BE2C (cell line): Measurements from ENCODE around the gene PLXNA3.

Source experiments
- DNase-seq: peaks from one replicate; pipeline ENCODE4 v3.0.0-alpha.2; 2020
- H3K27me3 ChIP-seq: fragments of 250-450 bp; sonication (Bioruptor Pico); 2 replicates; pipeline ENCODE4 v1.5.1; 2020; ENCODE audit warnings: mild to moderate bottlenecking
- H3K36me3 ChIP-seq: fragments of 250-450 bp; sonication (Bioruptor Pico); 2 replicates; pipeline ENCODE4 v1.5.1; 2020; ENCODE audit warnings: mild to moderate bottlenecking
- H3K4me1 ChIP-seq: fragments of 250-450 bp; sonication (Bioruptor Pico); 2 replicates; pipeline ENCODE4 v1.5.1; 2020
- H3K4me3 ChIP-seq: 2 replicates; pipeline ENCODE4 v1.5.1; 2011; ENCODE audit warnings: low read depth, low read length
- H3K9me3 ChIP-seq: fragments of 250-450 bp; sonication (Bioruptor Pico); 2 replicates; pipeline ENCODE4 v1.5.1; 2020
- TF ChIP-seq, protein P1 (sequence below): IDR thresholded peaks from 2 replicates; pipeline ENCODE4 v1.5.1; 2012; ENCODE audit warnings: mild to moderate bottlenecking, low read depth, low read length

The PLXNA3 gene

DNA sequence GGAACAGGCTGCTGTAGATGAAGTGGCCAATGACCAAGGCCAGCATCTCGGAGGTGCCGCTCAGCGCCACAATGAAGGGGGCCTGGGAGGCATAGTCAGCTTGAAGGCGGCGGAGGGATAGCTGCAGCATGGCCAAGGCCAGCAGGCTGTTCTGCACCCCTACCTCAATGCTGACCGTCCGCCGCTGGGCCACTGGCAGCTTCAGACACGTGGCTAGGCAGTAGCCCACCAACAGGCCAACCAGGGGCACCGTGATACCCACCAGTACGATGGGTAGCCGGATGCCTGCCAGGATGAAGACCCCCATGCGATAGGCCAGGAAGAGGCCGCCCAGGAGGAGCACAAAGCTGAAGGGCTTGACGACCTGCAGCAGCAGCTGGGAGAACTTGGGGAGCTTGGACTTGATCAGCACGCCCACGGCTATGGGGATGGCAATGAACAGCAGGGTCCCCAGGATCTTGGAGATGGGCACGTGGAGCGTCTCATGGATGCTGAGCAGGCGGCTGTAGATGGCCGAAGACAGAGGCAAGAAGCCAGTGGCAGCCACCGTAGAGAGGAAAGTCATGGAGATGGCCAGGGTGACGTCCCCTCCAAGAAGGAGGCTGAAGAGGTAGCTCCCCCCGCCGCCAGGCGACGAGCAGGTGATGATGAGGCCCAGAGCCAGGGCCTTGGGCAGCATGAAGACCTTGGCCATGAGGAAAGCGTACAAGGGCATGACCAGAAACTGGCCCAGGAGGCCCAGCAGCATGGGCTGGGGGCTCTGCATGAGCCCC, 29.6 kb downstream of the PLXNA3 start:
- peaks cover 13% of the 10 kb centered on the region for H3K36me3 ChIP-seq
- no peaks in the 10 kb centered on the region for H3K27me3 ChIP-seq
- no peak overlapping the region for H3K4me3 ChIP-seq
- no peaks in the 10 kb centered on the region for H3K4me1 ChIP-seq
- no peak for DNase-seq
- TF ChIP-seq, protein P1, sequence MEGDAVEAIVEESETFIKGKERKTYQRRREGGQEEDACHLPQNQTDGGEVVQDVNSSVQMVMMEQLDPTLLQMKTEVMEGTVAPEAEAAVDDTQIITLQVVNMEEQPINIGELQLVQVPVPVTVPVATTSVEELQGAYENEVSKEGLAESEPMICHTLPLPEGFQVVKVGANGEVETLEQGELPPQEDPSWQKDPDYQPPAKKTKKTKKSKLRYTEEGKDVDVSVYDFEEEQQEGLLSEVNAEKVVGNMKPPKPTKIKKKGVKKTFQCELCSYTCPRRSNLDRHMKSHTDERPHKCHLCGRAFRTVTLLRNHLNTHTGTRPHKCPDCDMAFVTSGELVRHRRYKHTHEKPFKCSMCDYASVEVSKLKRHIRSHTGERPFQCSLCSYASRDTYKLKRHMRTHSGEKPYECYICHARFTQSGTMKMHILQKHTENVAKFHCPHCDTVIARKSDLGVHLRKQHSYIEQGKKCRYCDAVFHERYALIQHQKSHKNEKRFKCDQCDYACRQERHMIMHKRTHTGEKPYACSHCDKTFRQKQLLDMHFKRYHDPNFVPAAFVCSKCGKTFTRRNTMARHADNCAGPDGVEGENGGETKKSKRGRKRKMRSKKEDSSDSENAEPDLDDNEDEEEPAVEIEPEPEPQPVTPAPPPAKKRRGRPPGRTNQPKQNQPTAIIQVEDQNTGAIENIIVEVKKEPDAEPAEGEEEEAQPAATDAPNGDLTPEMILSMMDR = no peak
- no peaks in the 10 kb centered on the region for H3K9me3 ChIP-seq

DNA sequence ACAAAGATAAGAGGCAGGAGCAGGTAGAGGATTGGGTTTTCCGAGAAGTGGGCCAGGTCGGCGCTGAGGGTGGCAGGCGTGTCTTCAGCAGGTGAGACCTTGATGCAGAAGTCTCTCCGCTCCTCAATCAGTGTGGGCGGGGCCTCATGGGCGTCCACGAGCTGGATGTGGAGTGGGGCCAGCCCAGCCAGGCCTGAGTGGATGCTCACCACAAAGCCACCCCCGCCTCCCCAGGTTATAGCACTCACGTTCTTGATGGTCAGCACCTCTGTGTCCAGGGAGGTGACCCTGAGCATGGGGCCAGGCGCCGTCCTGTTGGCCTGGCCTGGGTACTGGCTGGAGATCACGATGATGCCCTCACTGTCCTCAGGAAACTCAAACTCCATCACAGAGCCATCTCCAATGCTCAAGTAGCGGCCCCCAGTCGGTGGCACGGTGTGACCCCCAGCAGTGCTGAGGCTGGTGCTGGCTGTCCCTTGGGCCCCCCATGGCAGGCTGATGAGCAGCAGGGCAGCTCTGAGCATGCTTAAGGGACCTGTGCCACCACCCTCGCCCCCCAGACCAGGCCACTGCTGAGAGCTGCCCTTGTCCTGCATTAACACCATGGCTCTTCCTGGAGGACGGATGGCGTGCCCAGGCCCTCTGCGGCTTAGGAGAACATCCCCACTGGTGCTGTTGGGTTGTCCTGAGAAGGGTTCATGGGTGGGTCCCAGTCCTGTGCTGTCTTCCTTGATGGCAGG, 30.4 kb downstream of the PLXNA3 start:
- H3K4me3 ChIP-seq = no peak overlapping the region
- no peaks in the 10 kb centered on the region for H3K9me3 ChIP-seq
- TF ChIP-seq, protein P1 = no peak
- no peaks in the 10 kb centered on the region for H3K4me1 ChIP-seq
- DNase-seq = no peak
- peaks cover 13% of the 10 kb centered on the region for H3K36me3 ChIP-seq
- no peaks in the 10 kb centered on the region for H3K27me3 ChIP-seq

DNA sequence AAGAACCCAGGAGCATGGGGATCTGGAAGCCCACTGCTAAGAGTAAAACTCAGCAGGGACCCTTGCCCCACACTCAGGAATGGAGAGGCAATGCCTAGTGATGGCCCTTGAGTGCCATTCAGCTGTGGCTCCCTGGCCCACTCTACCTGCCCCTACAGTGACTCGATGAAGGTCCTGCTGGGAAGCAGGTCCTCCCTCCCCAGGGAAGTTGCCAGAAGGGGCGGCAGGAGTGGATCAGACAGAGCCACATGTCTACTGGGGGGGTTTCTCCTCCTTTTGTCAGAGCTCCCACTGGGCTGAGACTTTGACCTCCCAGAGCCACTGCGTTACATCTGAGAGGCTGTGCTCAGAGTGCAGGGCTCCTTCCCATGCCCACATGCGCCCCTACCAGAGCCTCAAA, 31.1 kb downstream of the PLXNA3 start:
- no peaks in the 10 kb centered on the region for H3K27me3 ChIP-seq
- peaks cover 11% of the 10 kb centered on the region for H3K36me3 ChIP-seq
- TF ChIP-seq, protein P1 = no peak
- H3K9me3 ChIP-seq = no peaks in the 10 kb centered on the region
- DNase-seq = no peak
- no peaks in the 10 kb centered on the region for H3K4me1 ChIP-seq
- no peak overlapping the region for H3K4me3 ChIP-seq

DNA sequence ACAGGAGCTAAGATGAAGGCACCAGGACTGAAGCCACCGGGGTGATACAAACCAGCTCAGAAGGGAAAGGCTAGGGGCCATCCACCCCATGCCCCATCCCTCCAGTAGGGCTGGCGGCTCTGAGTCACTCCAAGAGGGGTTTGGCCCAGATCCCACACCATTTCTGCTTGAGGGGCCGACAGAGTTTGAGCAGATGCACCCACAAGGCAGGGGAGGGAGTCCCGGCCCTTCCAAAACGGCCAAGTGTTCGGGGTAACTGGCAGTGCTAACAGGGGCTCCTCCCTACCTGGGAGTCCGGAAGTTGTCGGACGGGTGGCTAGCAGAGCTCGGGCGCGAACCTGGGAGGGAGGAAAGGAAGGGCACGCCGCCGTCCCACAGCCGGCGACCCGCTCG, 31.9 kb downstream of the PLXNA3 start:
- H3K4me3 ChIP-seq = peak overlapping the region; percentile 54
- no peaks in the 10 kb centered on the region for H3K27me3 ChIP-seq

DNA sequence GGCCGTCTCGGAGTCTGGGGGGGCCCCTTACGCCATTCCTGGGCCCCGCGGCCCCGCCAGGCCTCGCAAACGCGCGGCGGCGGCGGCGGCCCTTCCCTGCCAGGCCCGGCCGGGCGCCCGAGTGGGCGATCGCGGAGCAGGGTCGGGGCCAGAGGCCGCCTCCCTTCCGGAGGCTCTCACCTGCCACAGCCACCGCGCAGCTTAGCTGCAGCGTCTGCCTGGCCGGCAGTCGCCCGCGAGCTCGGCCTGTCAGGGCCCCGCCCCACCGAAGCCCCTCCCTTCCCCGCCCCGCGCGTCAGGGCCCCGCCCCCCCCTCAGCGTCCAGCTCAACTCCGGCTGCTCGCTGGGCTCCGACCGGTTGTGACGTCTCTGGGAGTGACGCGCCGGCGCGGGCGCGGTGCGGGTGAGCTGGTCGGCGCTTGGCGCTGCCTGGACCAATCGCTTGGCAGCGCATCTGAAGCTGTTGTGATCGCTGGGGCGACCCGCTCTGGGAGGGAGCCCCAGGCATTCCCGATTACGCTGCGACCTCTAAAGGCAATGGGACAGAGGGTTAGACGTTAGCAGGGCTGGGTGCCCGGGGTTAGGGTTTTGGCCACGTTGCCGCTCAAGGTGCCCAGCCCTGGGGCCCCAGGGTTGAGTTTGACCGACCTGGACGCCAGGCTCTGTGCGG, 32.5 kb downstream of the PLXNA3 start, which contains the start of gene SLC10A3:
SLC10A3 (minus strand) TSS at position 216 of the 670 bp plus-strand sequence. CDS start 1,689 bp downstream, outside the sequence.
- TF ChIP-seq, protein P1 = 0 out of 2 replicates have a peak, but pooled peaks have one; percentile 1
- peak; percentile 95 for DNase-seq
- H3K9me3 ChIP-seq = no peaks in the 10 kb centered on the region
- H3K4me3 ChIP-seq = peak within 1 kb of the TSS; percentile 57
- no peaks in the 10 kb centered on the region for H3K36me3 ChIP-seq
- no peaks in the 10 kb centered on the region for H3K4me1 ChIP-seq
- no peaks in the 10 kb centered on the region for H3K27me3 ChIP-seq

More for the DNA sequence above, 31.9 kb downstream of the PLXNA3 start:
- Histone ChIP-seq H3K36me3 (peaks cover 3% of the 10 kb centered on the region), H3K9me3 (no peaks in the 10 kb centered on the region), H3K4me1 (no peaks in the 10 kb centered on the region)
- DNase-seq = peak; percentile 31
- TF ChIP-seq, protein P1 = no peak
